Smooth muscle cell (in vitro differentiated cells): Measurements from ENCODE around the gene TMEM202. TPM values are rescaled to one million over a fixed set of nuclear protein-coding genes. Genes with fewer than 3 reads are reported as not detected.

Experiments used
- DNase-seq: peaks from one replicate; lab custom pipeline; 2025; ENCODE audit not compliant: unreplicated experiment; lab: John Stamatoyannopoulos, UW
- H2AFZ ChIP-seq: fragments of 200-600 bp; sonication (generic); 2 replicates; pipeline ENCODE4 v1.6.0; 2016; ENCODE audit warnings: antibody characterized with exemption, low read depth, mild to moderate bottlenecking
- H3F3A ChIP-seq: fragments of 200-600 bp; sonication (generic); 2 replicates; pipeline ENCODE4 v1.6.0; 2017; ENCODE audit warnings: antibody characterized with exemption, low read depth
- H3K27ac ChIP-seq: fragments of 200-600 bp; sonication (generic); 2 replicates; pipeline ENCODE4 v1.5.1; 2016; ENCODE audit warnings: low read depth, mild to moderate bottlenecking
- H3K27me3 ChIP-seq: fragments of 200-600 bp; sonication (generic); 2 replicates; pipeline ENCODE4 v1.6.1; 2016; ENCODE audit warnings: low read depth, mild to moderate bottlenecking
- H3K36me3 ChIP-seq: fragments of 200-600 bp; sonication (generic); 2 replicates; pipeline ENCODE4 v1.5.1; 2016; ENCODE audit warnings: low read depth
- H3K4me1 ChIP-seq: fragments of 200-600 bp; sonication (generic); 2 replicates; pipeline ENCODE4 v1.5.1; 2016; ENCODE audit warnings: low read depth
- H3K4me2 ChIP-seq: fragments of 200-600 bp; sonication (generic); 2 replicates; pipeline ENCODE4 v1.6.0; 2016; ENCODE audit warnings: mild to moderate bottlenecking
- H3K4me3 ChIP-seq: fragments of 200-600 bp; sonication (generic); 2 replicates; pipeline ENCODE4 v1.5.1; 2016; ENCODE audit warnings: mild to moderate bottlenecking
- H3K79me2 ChIP-seq: fragments of 200-600 bp; sonication (generic); 2 replicates; pipeline ENCODE4 v1.6.0; 2016; ENCODE audit warnings: low read depth, mild to moderate bottlenecking
- H3K9ac ChIP-seq: fragments of 200-600 bp; sonication (generic); 2 replicates; pipeline ENCODE4 v1.6.0; 2016; ENCODE audit warnings: low read depth
- H3K9me3 ChIP-seq: fragments of 200-600 bp; sonication (generic); replicated peaks from 2 replicates; pipeline ENCODE4 v1.5.1; 2016; ENCODE audit warnings: low read depth
- H4K20me1 ChIP-seq: fragments of 200-600 bp; sonication (generic); 2 replicates; pipeline ENCODE4 v1.6.0; 2016; ENCODE audit warnings: low read depth
- CTCF ChIP-seq: fragments of 200-600 bp; sonication (generic); IDR thresholded peaks from 2 replicates; pipeline ENCODE4 v1.5.1; 2017; ENCODE audit warnings: borderline replicate concordance, mild to moderate bottlenecking, antibody characterized with exemption; ENCODE audit not compliant: insufficient read depth, poor library complexity, severe bottlenecking
- WGBS: methylation state at CpG from one replicate; pipeline ENCODE4 v1.1.7; 2016; ENCODE audit warnings: low lambda C conversion rate; 5-methylcytosine and 5-hydroxymethylcytosine counted together
- polyA plus RNA-seq: library from polyadenylated mRNA; unstranded; fragments of >200 nt; fragmentation: Nextera tagmentation; extraction: Ambion mirVana; gene quantifications from 2 replicates; pipeline ENCODE4 v1.2.1, GENCODE V29; 2016
- total RNA-seq: library from RNA; depleted of rRNA; stranded (reverse); fragments of >200 nt; gene quantifications from 2 replicates; pipeline ENCODE4 v1.2.3, GENCODE V29; 2014

TMEM202 gene
- total and polyA plus RNA-seq, 2 experiments from 2014 or later: not detected

- no peaks in the 10 kb centered on the region for H3K79me2 ChIP-seq
- WGBS: 52% methylated on average over 1 of the region's 1 CpG
Observed at GRCh38 chr15:72421484-72421883, 23.4 kb downstream of the TMEM202 start.

GRCh38 chr15:72423256-72423655 lies 25.2 kb downstream of the TMEM202 start:
- no peaks in the 10 kb centered on the region for H3K4me1 ChIP-seq
- no peak overlapping the region for H2AFZ ChIP-seq
- WGBS: 79% methylated on average over 2 of the region's 2 CpGs
- peaks cover 3% of the 10 kb centered on the region for H3K9me3 ChIP-seq
- H3K9ac ChIP-seq: no peak overlapping the region
- no peak for TF ChIP-seq CTCF
- H3F3A ChIP-seq: no peaks in the 10 kb centered on the region
- no peak overlapping the region for H3K4me2 ChIP-seq
- no peaks in the 10 kb centered on the region for H4K20me1 ChIP-seq
- H3K4me3 ChIP-seq: no peak overlapping the region
- H3K36me3 ChIP-seq: no peaks in the 10 kb centered on the region
- H3K79me2 ChIP-seq: no peaks in the 10 kb centered on the region
- no peak for DNase-seq
- H3K27me3 ChIP-seq: no peaks in the 10 kb centered on the region
- H3K27ac ChIP-seq: no peak overlapping the region

More at GRCh38 chr15:72421484-72421883, 23.4 kb downstream of the TMEM202 start:
- Histone ChIP-seq H3K9ac (no peak overlapping the region), H3K4me3 (no peak overlapping the region), H3K4me2 (no peak overlapping the region), H4K20me1 (no peaks in the 10 kb centered on the region), H3K9me3 (peaks cover 3% of the 10 kb centered on the region), H3K4me1 (no peaks in the 10 kb centered on the region), H3K36me3 (no peaks in the 10 kb centered on the region), H3K27me3 (no peaks in the 10 kb centered on the region), H2AFZ (no peak overlapping the region), H3K27ac (no peak overlapping the region), H3F3A (no peaks in the 10 kb centered on the region)
- TF ChIP-seq CTCF: no peak
- no peak for DNase-seq

GRCh38 chr15:72426753-72427152 lies 28.6 kb downstream of the TMEM202 start:
- no peak overlapping the region for H2AFZ ChIP-seq
- no peak overlapping the region for H3K27ac ChIP-seq

More at GRCh38 chr15:72426753-72427152, 28.6 kb downstream of the TMEM202 start:
- Histone ChIP-seq H3K9ac (no peak overlapping the region), H3K36me3 (no peaks in the 10 kb centered on the region), H4K20me1 (no peaks in the 10 kb centered on the region), H3K27me3 (no peaks in the 10 kb centered on the region), H3K4me3 (no peak overlapping the region), H3K4me1 (no peaks in the 10 kb centered on the region), H3K79me2 (no peaks in the 10 kb centered on the region), H3K9me3 (peaks cover 3% of the 10 kb centered on the region), H3K4me2 (no peak overlapping the region), H3F3A (no peaks in the 10 kb centered on the region)
- DNase-seq: no peak
- TF ChIP-seq CTCF: no peak
